ENCODE data around the gene SKIC2.
"Not testable (repeated sequence)": the region's sequence is repeated elsewhere in the genome, so short reads cannot be mapped to it uniquely, and the experiment has no call there.

SKIC2 gene

GRCh38 chr6:31971279-31971992 lies 12.5 kb downstream of the SKIC2 start:
- TF ChIP-seq CTCF (IDR thresholded peaks at IDR 0.05; ENCODE audit: extremely low read depth, insufficient read depth, missing control alignments) = no peak
- in situ Hi-C loops (cut with MboI; ENCODE audit: low pct_unique_long_range_greater_than_20kb, low sequenced_read_pairs, unreplicated experiment) = no loop called here
- no peak for DNase-seq (ENCODE audit: low spot score)

GRCh38 chr6:31971993-31972708 lies 13.2 kb downstream of the SKIC2 start, which contains the start of gene DXO:
DXO (minus strand) TSS chr6:31972138; CDS start chr6:31971675, 463 bp downstream.
- in situ Hi-C loops (cut with MboI; ENCODE audit: low pct_unique_long_range_greater_than_20kb, low sequenced_read_pairs, unreplicated experiment) = no loop called here
- no peak for TF ChIP-seq CTCF (IDR thresholded peaks at IDR 0.05; ENCODE audit: extremely low read depth, insufficient read depth, missing control alignments)
- DNase-seq (ENCODE audit: low spot score) = peak; percentile 99

GRCh38 chr6:31972709-31973350 lies 13.9 kb downstream of the SKIC2 start:
- in situ Hi-C loops (cut with MboI; ENCODE audit: low pct_unique_long_range_greater_than_20kb, low sequenced_read_pairs, unreplicated experiment) = no loop called here
- DNase-seq (ENCODE audit: low spot score) = no peak
- TF ChIP-seq CTCF (IDR thresholded peaks at IDR 0.05; ENCODE audit: extremely low read depth, insufficient read depth, missing control alignments) = no peak

GRCh38 chr6:31976065-31976464 lies 17.1 kb downstream of the SKIC2 start:
- in situ Hi-C loops (cut with MboI; ENCODE audit: low pct_unique_long_range_greater_than_20kb, low sequenced_read_pairs, unreplicated experiment) = not testable (repeated sequence)

GRCh38 chr6:31977816-31978431 lies 18.9 kb downstream of the SKIC2 start:
- DNase-seq (ENCODE audit: low spot score) = no peak
- no peak for TF ChIP-seq CTCF (IDR thresholded peaks at IDR 0.05; ENCODE audit: extremely low read depth, insufficient read depth, missing control alignments)
- in situ Hi-C loops (cut with MboI; ENCODE audit: low pct_unique_long_range_greater_than_20kb, low sequenced_read_pairs, unreplicated experiment) = no loop called here

More at GRCh38 chr6:31976065-31976464, 17.1 kb downstream of the SKIC2 start:
- DNase-seq (ENCODE audit: low spot score) = not testable (repeated sequence)

GRCh38 chr6:31978831-31979230 lies 19.9 kb downstream of the SKIC2 start:
- DNase-seq (ENCODE audit: low spot score) = no peak
- in situ Hi-C loops (cut with MboI; ENCODE audit: low pct_unique_long_range_greater_than_20kb, low sequenced_read_pairs, unreplicated experiment) = no loop called here
- TF ChIP-seq CTCF (IDR thresholded peaks at IDR 0.05; ENCODE audit: extremely low read depth, insufficient read depth, missing control alignments) = no peak
